ENCODE results near the gene RPS14. TPM values are rescaled to one million over a fixed set of nuclear protein-coding genes. Genes with fewer than 3 reads are reported as not detected.

The RPS14 gene
- total and polyA plus RNA-seq, 2 donors: 2,233 to 4,014 TPM

DNA sequence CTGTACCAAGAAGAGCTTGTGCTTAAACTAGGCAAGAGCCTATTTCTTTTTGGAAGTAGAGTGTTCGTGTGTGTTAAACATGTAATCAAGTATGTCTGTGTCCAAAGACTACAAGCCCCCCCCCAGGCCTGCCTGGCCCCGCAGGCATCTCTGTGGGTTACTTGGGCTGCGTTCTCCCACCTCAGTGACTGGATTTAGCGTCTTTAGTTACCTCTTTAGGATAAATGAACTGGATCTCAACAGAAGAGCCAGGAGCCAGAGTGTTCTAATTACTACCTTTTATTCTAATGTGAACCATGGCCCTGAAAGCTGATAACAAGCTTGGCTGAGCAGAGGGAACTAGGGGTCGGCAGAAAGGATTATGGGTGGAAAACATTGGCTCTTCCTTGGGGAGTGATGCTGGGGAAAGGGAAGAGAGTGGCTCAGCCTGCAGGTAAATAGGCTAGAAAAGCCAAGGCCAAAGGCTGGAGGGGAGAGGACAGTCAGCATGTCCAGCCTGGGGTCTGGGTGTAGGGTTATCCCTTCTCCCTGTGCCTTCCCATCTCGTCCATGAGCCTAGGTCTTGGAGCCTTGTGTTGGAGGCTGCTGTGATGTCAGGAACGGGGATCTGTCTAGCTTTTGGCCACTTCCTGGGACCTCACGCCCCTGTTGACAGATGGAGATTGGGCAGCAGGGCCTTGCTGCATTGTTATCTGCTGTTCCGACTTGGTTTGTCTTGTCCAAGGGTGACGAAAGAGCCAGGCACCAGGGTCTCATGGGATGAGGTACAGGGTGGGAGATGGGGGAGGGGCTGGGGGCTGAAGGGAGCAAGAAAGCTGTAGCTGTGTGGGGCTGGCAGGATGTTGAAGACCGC lies 47.9 kb downstream of the RPS14 start:
- Histone ChIP-seq H3K27ac (ENCODE audit: low read depth) (no peak overlapping the region), H3K36me3 (ENCODE audit: insufficient read depth) (peaks cover 2% of the 10 kb centered on the region), H3K4me1 (ENCODE audit: insufficient read depth) (no peaks in the 10 kb centered on the region), H3K4me3 (ENCODE audit: low read depth, low read length) (no peak overlapping the region)
- 71% methylated on average over 11 of the region's 11 CpGs for WGBS
- no peak for DNase-seq (ENCODE audit: extremely low spot score)

DNA sequence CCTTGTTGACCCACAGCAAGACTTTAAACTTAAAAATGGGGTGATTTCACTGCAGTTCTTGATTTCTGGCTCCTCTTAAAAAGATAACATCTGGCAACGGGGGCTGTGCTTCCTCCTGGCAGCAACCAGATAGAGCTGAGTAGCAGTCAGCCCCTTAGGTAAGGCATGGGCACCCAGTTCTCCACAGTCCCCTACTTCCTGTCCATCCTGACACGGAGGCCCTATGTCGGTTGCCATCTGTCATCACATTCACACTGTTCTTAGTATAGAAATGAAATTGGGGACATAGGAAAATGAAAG lies 48.5 kb downstream of the RPS14 start:
- Histone ChIP-seq H3K27ac (ENCODE audit: low read depth) (no peak overlapping the region), H3K4me3 (ENCODE audit: low read depth, low read length) (no peak overlapping the region), H3K36me3 (ENCODE audit: insufficient read depth) (peaks cover 2% of the 10 kb centered on the region), H3K4me1 (ENCODE audit: insufficient read depth) (no peaks in the 10 kb centered on the region)
- no peak for DNase-seq (ENCODE audit: extremely low spot score)
- WGBS: 58% methylated on average over 3 of the region's 3 CpGs

DNA sequence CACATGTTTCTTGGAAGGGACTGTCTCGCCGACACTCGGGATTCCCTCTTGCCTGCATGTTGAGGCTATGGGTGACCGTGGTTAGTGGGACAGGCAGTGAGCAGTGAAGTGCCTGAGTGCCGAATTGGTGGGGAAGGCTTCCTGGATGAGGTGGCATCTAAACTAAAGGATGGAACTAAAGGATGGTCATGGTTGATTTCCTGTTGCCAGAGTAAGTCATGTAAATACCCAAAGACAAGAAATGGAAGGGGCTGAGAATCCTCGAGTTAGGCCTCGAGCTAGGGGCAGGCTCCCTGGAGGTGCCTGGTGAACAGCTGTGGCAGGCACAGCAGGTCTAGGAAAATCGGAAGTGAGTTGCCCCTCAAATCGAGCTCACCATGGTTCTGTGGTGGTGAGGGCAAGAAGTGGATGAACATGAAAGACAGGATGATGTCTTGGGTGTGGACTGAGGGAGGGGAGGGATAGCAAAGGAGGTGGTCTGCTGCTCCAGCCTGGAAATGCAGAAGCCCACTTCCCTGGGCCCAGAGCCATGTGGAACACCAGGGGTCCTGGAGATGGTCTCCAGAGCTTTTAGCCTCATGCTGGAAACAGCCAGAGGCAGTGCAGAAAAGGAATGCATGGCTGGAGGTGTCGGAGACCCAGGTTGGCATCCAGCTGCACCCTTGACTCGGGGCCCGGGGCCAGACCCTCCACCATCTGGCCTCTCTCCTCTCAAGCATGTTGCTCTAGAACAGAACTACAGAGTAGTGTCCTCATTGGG lies 49.0 kb downstream of the RPS14 start:
- H3K4me1 ChIP-seq (ENCODE audit: insufficient read depth): no peaks in the 10 kb centered on the region
- no peak overlapping the region for H3K27ac ChIP-seq (ENCODE audit: low read depth)
- H3K36me3 ChIP-seq (ENCODE audit: insufficient read depth): peaks cover 2% of the 10 kb centered on the region
- no peak for DNase-seq (ENCODE audit: extremely low spot score)
- WGBS: 89% methylated on average over 12 of the region's 12 CpGs
- H3K4me3 ChIP-seq (ENCODE audit: low read depth, low read length): no peak overlapping the region

DNA sequence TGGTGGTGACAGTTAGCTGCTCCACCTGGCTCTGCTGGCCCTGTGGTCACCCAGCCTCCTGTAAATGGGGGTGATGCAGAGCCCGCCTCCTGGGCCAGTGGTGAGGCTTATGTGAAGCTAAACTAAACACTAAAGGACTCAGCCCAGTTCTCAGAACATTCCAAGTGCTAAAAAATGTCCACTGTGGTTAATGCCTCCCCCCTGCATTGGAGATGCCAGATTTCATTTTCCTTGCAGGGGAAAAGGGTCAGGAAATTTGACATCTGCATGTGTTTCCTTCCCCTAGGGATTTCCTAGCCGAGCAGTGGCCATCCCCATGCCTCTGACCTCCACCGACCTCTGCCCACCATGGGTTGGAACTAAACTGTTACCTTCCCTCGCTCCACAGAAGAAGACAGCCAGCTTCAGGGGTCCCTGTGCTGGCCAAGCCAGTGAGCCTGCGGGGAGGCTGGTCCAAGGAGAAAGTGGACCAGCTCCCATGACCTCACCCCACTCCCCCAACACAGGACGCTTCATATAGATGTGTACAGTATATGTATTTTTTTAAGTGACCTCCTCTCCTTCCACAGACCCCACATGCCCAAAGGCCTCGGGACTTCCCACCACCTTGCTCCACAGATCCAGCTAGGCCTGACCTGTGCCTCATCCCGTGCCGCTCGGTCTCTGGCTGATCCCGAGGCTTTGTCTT lies 49.9 kb downstream of the RPS14 start:
- no peak overlapping the region for H3K4me3 ChIP-seq (ENCODE audit: low read depth, low read length)
- H3K36me3 ChIP-seq (ENCODE audit: insufficient read depth): peaks cover 2% of the 10 kb centered on the region
- no peak for DNase-seq (ENCODE audit: extremely low spot score)
- 88% methylated on average over 11 of the region's 11 CpGs for WGBS
- H3K27ac ChIP-seq (ENCODE audit: low read depth): no peak overlapping the region
- H3K4me1 ChIP-seq (ENCODE audit: insufficient read depth): no peaks in the 10 kb centered on the region

DNA sequence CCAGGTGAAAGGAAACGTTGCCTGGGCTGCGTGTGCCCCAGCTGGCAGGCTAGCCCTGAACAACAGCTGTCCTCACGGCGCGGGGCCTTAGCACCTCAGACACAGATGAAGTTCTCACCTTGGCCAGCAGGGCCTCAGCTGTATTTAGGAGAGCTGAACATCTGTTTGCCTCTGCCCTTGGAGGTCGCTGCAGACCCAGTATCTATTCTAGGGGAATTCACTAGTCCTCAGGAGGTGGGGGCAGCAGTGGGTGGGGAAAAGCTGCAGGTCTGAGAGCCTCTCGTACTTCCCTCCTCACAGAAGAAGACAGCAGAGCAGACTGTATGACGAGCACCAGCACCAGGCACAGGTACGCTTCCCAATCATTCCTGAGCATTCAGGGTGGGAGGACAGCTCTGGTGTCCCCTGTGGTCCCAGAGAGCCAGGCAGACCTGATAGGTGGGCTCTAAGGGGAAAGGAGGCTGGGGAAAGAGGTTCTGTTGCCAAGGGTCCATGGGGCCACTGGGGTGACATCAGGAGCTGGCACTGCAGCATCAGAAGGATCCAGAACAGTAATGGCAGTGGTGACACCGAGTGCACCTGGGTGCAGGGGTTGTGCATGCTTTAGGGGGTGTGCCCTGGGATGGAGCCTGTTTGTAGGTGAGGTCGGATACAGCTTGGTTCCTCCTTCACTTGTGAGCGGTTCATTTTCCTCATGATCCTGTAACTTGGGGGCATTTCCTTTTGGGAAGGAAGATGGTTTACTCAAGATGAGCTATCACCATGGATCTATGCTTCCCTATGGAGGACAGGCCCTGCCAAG lies 50.6 kb downstream of the RPS14 start:
- no peak for DNase-seq (ENCODE audit: extremely low spot score)
- Histone ChIP-seq H3K27ac (ENCODE audit: low read depth) (no peak overlapping the region), H3K4me3 (ENCODE audit: low read depth, low read length) (no peak overlapping the region), H3K36me3 (ENCODE audit: insufficient read depth) (peaks cover 2% of the 10 kb centered on the region), H3K4me1 (ENCODE audit: insufficient read depth) (no peaks in the 10 kb centered on the region)
- WGBS: 70% methylated on average over 12 of the region's 12 CpGs

DNA sequence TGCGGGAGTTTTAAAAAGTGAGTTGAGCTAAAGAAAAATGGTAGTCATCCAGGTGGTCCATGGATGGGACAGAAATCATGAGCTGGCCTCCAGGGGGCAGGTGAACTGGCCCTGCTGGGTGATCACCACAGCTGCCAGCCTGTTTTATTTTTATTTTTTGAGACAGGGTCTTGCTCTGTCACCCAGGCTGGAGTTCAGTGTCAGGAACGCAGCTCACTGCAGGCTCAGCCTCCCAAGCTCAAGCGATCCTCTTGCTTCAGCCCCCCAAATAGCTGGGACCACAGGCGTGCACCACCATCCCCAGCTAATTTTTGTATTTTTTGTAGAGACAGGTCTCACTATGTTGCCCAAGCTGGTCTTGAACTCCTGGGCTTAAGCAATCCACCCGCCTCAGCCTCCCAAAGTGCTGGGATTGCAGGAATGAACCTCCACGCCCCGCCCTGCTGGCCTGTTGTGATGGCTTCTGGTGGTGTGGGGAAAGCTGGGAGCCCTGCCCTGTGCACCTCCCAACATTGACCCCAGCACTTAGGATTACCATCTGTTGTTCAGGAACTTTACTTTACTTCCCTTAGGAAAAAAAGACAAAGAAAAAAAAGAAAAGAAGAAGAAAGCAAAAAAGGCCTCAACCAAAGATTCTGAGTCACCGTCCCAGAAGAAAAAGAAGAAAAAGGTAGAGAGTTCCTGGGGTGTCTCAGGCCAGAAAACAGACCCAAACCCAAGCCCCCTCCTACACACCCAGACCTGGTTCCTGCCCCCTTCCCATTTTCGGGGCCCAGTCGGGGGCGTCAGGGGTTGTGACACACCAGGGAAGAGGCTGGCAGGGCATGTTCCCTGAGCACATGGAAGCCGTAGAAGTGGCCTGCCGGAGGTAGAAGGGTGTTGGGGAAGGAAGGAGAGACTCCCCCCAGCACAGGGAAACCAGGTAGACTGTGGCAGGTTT lies 51.5 kb downstream of the RPS14 start:
- DNase-seq (ENCODE audit: extremely low spot score): no peak
- peaks cover 2% of the 10 kb centered on the region for H3K36me3 ChIP-seq (ENCODE audit: insufficient read depth)
- H3K27ac ChIP-seq (ENCODE audit: low read depth): no peak overlapping the region
- H3K4me3 ChIP-seq (ENCODE audit: low read depth, low read length): no peak overlapping the region
- no peaks in the 10 kb centered on the region for H3K4me1 ChIP-seq (ENCODE audit: insufficient read depth)
- WGBS: 89% methylated on average over 13 of the region's 13 CpGs

DNA sequence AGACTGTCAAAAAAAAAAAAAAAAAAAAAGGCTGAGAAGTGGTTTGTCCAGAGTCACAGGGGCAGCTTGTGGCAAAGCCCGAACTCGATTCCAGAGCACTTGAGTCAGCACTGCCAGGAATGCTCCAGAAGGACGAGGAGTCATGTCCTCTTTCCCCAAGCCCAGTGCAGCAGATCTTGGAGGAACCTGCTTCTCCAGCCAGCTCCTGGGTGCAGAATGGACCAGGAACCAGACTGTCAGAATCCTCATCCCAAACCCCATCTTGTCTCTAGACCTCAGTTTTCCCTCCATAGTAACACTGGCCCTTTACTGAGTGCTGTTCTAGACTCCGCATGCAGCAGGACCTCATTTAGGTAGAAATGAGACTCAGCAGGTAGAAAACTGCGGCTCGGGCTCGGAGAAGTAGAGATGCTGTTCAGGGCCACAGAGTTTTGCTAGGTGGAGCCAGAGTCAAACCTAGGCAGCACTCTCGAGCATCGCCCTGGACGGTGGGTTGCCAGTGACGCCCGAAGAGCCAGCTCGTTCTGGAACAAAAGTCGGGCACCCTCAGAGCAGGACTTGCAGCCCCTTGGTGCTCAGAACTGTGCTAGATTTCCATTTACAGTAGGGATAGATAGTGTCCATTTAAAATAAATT lies 52.3 kb downstream of the RPS14 start:
- H3K36me3 ChIP-seq (ENCODE audit: insufficient read depth): peaks cover 4% of the 10 kb centered on the region
- H3K4me3 ChIP-seq (ENCODE audit: low read depth, low read length): no peak overlapping the region
- H3K27ac ChIP-seq (ENCODE audit: low read depth): no peak overlapping the region
- no peak for DNase-seq (ENCODE audit: extremely low spot score)
- WGBS: 88% methylated on average over 14 of the region's 14 CpGs
- H3K4me1 ChIP-seq (ENCODE audit: insufficient read depth): no peaks in the 10 kb centered on the region

DNA sequence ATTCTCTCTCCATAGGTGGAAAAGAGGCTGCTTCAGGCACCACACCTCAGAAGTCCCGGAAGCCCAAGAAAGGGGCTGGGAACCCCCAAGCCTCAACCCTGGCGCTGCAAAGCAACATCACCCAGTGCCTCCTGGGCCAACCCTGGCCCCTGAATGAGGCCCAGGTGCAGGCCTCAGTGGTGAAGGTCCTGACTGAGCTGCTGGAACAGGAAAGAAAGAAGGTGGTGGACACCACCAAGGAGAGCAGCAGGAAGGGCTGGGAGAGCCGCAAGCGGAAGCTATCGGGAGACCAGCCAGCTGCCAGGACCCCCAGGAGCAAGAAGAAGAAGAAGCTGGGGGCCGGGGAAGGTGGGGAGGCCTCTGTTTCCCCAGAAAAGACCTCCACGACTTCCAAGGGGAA lies 53.3 kb downstream of the RPS14 start:
- H3K4me3 ChIP-seq (ENCODE audit: low read depth, low read length): no peak overlapping the region
- DNase-seq (ENCODE audit: extremely low spot score): no peak
- WGBS: 92% methylated on average over 7 of the region's 7 CpGs
- no peaks in the 10 kb centered on the region for H3K4me1 ChIP-seq (ENCODE audit: insufficient read depth)
- peaks cover 6% of the 10 kb centered on the region for H3K36me3 ChIP-seq (ENCODE audit: insufficient read depth)
- no peak overlapping the region for H3K27ac ChIP-seq (ENCODE audit: low read depth)

DNA sequence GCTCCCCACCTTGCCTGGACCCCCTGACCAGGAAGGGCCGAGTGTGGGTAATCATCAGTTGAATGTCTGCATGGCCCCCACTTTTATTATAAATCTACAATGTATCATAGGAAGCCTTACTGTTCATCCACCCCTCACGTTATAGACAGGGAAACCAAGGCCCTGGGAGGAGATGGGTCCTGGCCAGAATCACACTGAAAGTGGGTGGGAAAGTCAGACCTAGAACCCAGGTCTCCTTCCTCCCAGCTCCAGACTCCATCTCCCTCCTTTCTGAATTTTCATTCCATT lies 53.9 kb downstream of the RPS14 start:
- Histone ChIP-seq H3K4me1 (ENCODE audit: insufficient read depth) (no peaks in the 10 kb centered on the region), H3K27ac (ENCODE audit: low read depth) (no peak overlapping the region), H3K4me3 (ENCODE audit: low read depth, low read length) (no peak overlapping the region), H3K36me3 (ENCODE audit: insufficient read depth) (peaks cover 6% of the 10 kb centered on the region)
- no peak for DNase-seq (ENCODE audit: extremely low spot score)
- WGBS: 90% methylated on average over 2 of the region's 2 CpGs

DNA sequence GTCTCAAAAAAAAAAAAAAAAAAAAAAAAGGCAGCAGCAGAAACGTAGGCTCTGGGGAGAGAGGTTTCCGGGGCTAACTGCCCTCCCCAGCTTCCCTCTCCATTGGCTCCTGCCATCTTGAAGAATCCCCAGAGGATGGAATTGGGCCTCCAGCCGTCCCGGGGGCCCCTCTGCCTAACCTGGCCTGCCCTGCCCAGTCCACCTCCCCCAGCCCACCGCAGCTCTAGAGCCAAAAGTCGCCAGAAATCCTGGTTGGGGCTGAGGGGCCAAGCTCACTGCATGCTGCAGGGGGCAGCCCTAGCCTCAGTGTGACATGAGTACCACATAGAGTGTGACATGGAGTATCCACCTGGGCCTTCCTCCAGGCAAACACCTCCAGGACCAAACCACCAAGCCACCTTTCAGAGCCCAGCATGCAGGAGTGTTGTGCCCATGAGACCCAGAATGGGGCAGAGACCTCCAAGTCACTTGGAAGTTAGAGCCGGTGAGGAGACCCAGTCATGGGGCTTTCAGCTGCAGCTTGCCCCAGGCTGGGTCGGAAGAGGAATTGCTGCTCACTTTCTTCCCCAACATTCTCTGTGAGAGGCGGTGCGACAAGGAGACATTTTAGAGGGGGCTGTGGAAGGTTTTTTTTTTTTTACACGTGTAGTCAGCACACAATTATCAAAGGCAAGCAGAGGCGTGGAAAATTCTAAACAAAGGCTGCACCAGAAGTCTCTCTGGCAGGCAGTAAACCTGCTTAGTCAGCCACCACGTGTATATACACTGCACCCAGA lies 54.4 kb downstream of the RPS14 start:
- WGBS: 78% methylated on average over 13 of the region's 13 CpGs
- Histone ChIP-seq H3K36me3 (ENCODE audit: insufficient read depth) (peaks cover 6% of the 10 kb centered on the region), H3K4me1 (ENCODE audit: insufficient read depth) (no peaks in the 10 kb centered on the region), H3K27ac (ENCODE audit: low read depth) (no peak overlapping the region), H3K4me3 (ENCODE audit: low read depth, low read length) (no peak overlapping the region)
- no peak for DNase-seq (ENCODE audit: extremely low spot score)

DNA sequence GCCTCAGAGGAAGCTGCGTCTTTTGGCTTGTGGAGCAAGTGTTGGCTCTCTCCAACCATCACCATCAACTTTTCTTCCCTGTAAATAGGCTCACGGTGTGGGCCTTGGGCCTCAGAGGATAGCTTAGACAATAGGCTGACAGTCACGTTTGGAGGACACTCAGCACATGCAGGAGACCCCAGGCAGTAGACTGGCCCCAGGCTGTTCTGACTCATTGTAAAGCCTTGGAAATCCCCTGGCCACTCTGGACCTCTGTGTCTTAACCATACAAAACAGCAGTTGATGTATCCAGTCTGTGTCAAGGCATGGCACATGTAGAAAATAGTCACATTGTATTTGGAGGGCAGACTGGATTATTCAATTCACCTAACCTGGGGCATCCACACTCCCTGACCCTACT lies 55.4 kb downstream of the RPS14 start:
- WGBS: 72% methylated on average over 3 of the region's 3 CpGs
- Histone ChIP-seq H3K27ac (ENCODE audit: low read depth) (no peak overlapping the region), H3K4me3 (ENCODE audit: low read depth, low read length) (no peak overlapping the region), H3K36me3 (ENCODE audit: insufficient read depth) (peaks cover 7% of the 10 kb centered on the region), H3K4me1 (ENCODE audit: insufficient read depth) (no peaks in the 10 kb centered on the region)
- DNase-seq (ENCODE audit: extremely low spot score): no peak
